Vagina (tissue), 2 donors: Measurements from ENCODE around the gene ODF4. TPM values are rescaled to one million over a fixed set of nuclear protein-coding genes. Genes with fewer than 3 reads are reported as not detected.

ENCODE experiments used
- DNase-seq, 2 donors: peaks; one replicate each; pipeline ENCODE4 v3.0.0-alpha.2; 2017; ENCODE audit errors: extremely low spot score in 2 of 2
- H3K27ac ChIP-seq: fragments of 200-600 bp; sonication (generic); one replicate; pipeline ENCODE4 v1.5.1; 2019
- H3K27me3 ChIP-seq: fragments of 200-600 bp; sonication (generic); one replicate; pipeline ENCODE4 v1.5.1; 2019
- H3K36me3 ChIP-seq, 2 donors: fragments of 200-600 bp; sonication (generic); one replicate each; pipeline ENCODE4 v1.5.1; 2017 to 2019
- H3K4me1 ChIP-seq: fragments of 200-600 bp; sonication (generic); one replicate; pipeline ENCODE4 v1.5.1; 2019
- H3K4me3 ChIP-seq, 2 donors: fragments of 200-600 bp; sonication (generic); 1 replicate in 1 of 2; 2 replicates in 1 of 2; pipeline ENCODE4 v1.5.1; 2016 to 2019
- H3K9me3 ChIP-seq: fragments of 200-600 bp; sonication (generic); one replicate; pipeline ENCODE4 v1.5.1; 2019
- CTCF ChIP-seq, 3 experiments: fragments of 450-650 bp in 2 of 3; fragments of 200-600 bp in 1 of 3; sonication (generic) in 1 of 3; IDR thresholded peaks; one replicate each; pipeline ENCODE4 v1.5.1; 2017 to 2019; ENCODE audit warnings: antibody characterized with exemption in 3 of 3, mild to moderate bottlenecking in 2 of 3, moderate library complexity in 2 of 3
- POLR2A ChIP-seq, 2 donors: fragments of 450-650 bp; IDR thresholded peaks; one replicate each; pipeline ENCODE4 v1.6.1; 2017; ENCODE audit warnings: antibody characterized with exemption in 2 of 2, mild to moderate bottlenecking in 2 of 2, moderate library complexity in 2 of 2
- POLR2AphosphoS5 ChIP-seq, 2 donors: sonication (generic); formaldehyde crosslinking; IDR thresholded peaks; one replicate each; pipeline ENCODE4 v1.9.0; 2017; ENCODE audit warnings: antibody characterized with exemption in 2 of 2, mild to moderate bottlenecking in 2 of 2, low read depth in 1 of 2; ENCODE audit not compliant: insufficient read depth in 1 of 2
- intact Hi-C: fragments of 100-400 bp; cut with DNase I; formaldehyde crosslinking; loops from one replicate; pipeline ENCODE4 v1.15.1; 2023
- total RNA-seq: library from RNA; depleted of rRNA; stranded (reverse); fragments of >200 nt; gene quantifications from one replicate; pipeline ENCODE4 v1.2.3, GENCODE V29; 2016

ODF4 gene
- total RNA-seq, 1 donor from 2014 or later = not detected

- DNase-seq = no peak
- intact Hi-C loops = no loop called here
- Histone ChIP-seq H3K27me3 (no peaks in the 10 kb centered on the region), H3K36me3 (peaks cover 0 to 12% of the 10 kb centered on the region in 2 donors), H3K9me3 (no peaks in the 10 kb centered on the region), H3K27ac (no peak overlapping the region), H3K4me3 (no peak overlapping the region), H3K4me1 (peaks cover 7% of the 10 kb centered on the region)
- TF ChIP-seq POLR2AphosphoS5 (IDR thresholded peaks at IDR 0.05; ENCODE audit: insufficient read depth in 1 of 2, low read depth in 1 of 2) (no peak), POLR2A (IDR thresholded peaks at IDR 0.05) (no peak), CTCF (IDR thresholded peaks at IDR 0.05) (no peak)
Observed at GRCh38 chr17:8365143-8365542, 25.5 kb downstream of the ODF4 start.

- H3K27ac ChIP-seq = no peak overlapping the region
- intact Hi-C loops = no loop called here
- H3K4me1 ChIP-seq = peaks cover 5% of the 10 kb centered on the region
- H3K27me3 ChIP-seq = no peaks in the 10 kb centered on the region
- peaks cover 0 to 14% of the 10 kb centered on the region in 2 donors for H3K36me3 ChIP-seq
- no peak overlapping the region for H3K4me3 ChIP-seq
- no peaks in the 10 kb centered on the region for H3K9me3 ChIP-seq
- DNase-seq = no peak
- no peak for TF ChIP-seq POLR2A (IDR thresholded peaks at IDR 0.05)
- TF ChIP-seq CTCF (IDR thresholded peaks at IDR 0.05) = no peak
- no peak for TF ChIP-seq POLR2AphosphoS5 (IDR thresholded peaks at IDR 0.05; ENCODE audit: insufficient read depth in 1 of 2, low read depth in 1 of 2)
Observed at GRCh38 chr17:8366231-8366630, 26.6 kb downstream of the ODF4 start.

GRCh38 chr17:8368193-8368592 lies 28.6 kb downstream of the ODF4 start:
- no peak overlapping the region for H3K4me3 ChIP-seq
- no peaks in the 10 kb centered on the region for H3K27me3 ChIP-seq
- no peak overlapping the region for H3K27ac ChIP-seq
- no peaks in the 10 kb centered on the region for H3K9me3 ChIP-seq
- TF ChIP-seq POLR2AphosphoS5 (IDR thresholded peaks at IDR 0.05; ENCODE audit: insufficient read depth in 1 of 2, low read depth in 1 of 2) (no peak), CTCF (IDR thresholded peaks at IDR 0.05) (no peak), POLR2A (IDR thresholded peaks at IDR 0.05) (no peak)
- no peak for DNase-seq
- peaks cover 0 to 14% of the 10 kb centered on the region in 2 donors for H3K36me3 ChIP-seq
- intact Hi-C loops = no loop called here
- H3K4me1 ChIP-seq = peaks cover 5% of the 10 kb centered on the region

DNA sequence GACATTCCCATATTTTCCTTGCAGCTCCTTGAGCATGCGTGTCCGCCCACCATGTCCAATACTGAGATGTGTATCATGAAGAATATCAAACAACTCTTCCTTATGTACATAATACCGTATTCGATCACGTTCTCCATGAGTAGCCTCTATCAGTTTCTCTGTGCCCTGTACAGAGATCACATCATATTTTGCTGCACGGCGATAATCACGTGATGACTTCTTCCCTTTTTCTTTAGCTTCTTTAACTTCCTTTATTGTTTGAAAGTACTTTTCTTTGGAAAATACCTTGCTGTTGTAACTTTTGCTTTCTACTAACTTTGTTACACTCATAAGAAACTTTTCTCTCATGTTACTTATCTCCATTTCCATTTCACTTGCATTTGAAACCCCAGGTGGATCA lies 30.3 kb downstream of the ODF4 start:
- Histone ChIP-seq H3K4me1 (peaks cover 7% of the 10 kb centered on the region), H3K4me3 (no peak overlapping the region), H3K27ac (no peak overlapping the region), H3K36me3 (peaks cover 0 to 14% of the 10 kb centered on the region in 2 donors), H3K27me3 (no peaks in the 10 kb centered on the region), H3K9me3 (no peaks in the 10 kb centered on the region)
- intact Hi-C loops = no loop called here
- no peak for DNase-seq
- TF ChIP-seq CTCF (IDR thresholded peaks at IDR 0.05) = no peak
- no peak for TF ChIP-seq POLR2A (IDR thresholded peaks at IDR 0.05)
- no peak for TF ChIP-seq POLR2AphosphoS5 (IDR thresholded peaks at IDR 0.05; ENCODE audit: insufficient read depth in 1 of 2, low read depth in 1 of 2)

- intact Hi-C loops = no loop called here
- DNase-seq = no peak
- Histone ChIP-seq H3K27me3 (no peaks in the 10 kb centered on the region), H3K4me1 (peaks cover 21% of the 10 kb centered on the region), H3K27ac (no peak overlapping the region), H3K4me3 (no peak overlapping the region), H3K9me3 (no peaks in the 10 kb centered on the region), H3K36me3 (peaks cover 0 to 14% of the 10 kb centered on the region in 2 donors)
- no peak for TF ChIP-seq POLR2AphosphoS5 (IDR thresholded peaks at IDR 0.05; ENCODE audit: insufficient read depth in 1 of 2, low read depth in 1 of 2)
- no peak for TF ChIP-seq CTCF (IDR thresholded peaks at IDR 0.05)
- no peak for TF ChIP-seq POLR2A (IDR thresholded peaks at IDR 0.05)
Observed at GRCh38 chr17:8371786-8372185, 32.1 kb downstream of the ODF4 start.
